Esophagus muscularis mucosa (tissue), 3 donors: ENCODE data around the gene NUMA1.

ENCODE experiments used
- POLR2A ChIP-seq: fragments of 450-650 bp; IDR thresholded peaks from one replicate; pipeline ENCODE4 v1.6.1; 2017; ENCODE audit warnings: antibody characterized with exemption, moderate library complexity, mild to moderate bottlenecking, low read depth
- TF ChIP-seq, protein P1 (sequence below), 3 experiments: fragments of 200-600 bp in 2 of 3; fragments of 450-650 bp in 1 of 3; sonication (generic) in 2 of 3; IDR thresholded peaks; one replicate each; pipeline ENCODE4 v1.5.1; 2017 to 2019; ENCODE audit warnings: antibody characterized with exemption in 3 of 3, mild to moderate bottlenecking in 2 of 3, moderate library complexity in 1 of 3

DNA sequence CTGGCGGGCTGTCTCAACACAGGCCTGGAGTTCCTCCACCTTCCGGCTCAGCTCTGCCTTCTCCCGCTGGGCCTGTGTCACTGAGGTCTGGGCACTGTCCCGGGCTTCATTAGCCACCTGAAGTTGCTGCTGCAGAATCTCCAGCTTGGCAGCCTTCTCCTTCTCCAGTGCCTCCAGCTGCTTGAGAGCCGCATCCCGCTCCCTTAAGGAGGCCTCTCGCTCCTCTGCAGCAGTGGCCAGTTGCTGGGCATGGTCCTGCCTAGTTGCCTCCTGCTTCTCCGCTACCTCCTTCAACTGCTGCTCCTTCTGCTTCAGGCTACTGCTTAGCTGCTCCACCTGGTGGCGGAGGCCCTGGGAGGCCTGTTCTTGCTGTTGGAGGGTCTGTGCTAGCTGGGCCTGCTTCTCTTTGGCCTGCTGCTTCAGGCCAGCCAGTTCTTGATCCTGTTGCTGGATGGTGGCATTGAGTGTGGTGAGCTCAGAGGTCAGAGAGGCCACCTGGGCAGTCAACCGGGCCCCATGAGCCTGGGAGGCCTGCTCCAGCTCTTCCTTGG is 64.8 kb downstream of the NUMA1 start:
- no peak for TF ChIP-seq POLR2A
- TF ChIP-seq, protein P1, sequence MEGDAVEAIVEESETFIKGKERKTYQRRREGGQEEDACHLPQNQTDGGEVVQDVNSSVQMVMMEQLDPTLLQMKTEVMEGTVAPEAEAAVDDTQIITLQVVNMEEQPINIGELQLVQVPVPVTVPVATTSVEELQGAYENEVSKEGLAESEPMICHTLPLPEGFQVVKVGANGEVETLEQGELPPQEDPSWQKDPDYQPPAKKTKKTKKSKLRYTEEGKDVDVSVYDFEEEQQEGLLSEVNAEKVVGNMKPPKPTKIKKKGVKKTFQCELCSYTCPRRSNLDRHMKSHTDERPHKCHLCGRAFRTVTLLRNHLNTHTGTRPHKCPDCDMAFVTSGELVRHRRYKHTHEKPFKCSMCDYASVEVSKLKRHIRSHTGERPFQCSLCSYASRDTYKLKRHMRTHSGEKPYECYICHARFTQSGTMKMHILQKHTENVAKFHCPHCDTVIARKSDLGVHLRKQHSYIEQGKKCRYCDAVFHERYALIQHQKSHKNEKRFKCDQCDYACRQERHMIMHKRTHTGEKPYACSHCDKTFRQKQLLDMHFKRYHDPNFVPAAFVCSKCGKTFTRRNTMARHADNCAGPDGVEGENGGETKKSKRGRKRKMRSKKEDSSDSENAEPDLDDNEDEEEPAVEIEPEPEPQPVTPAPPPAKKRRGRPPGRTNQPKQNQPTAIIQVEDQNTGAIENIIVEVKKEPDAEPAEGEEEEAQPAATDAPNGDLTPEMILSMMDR (IDR thresholded peaks at IDR 0.05), result peak in 1 of 3 experiments; percentile 16
